Activated T-helper 17 cell treated with anti-CD3 and anti-CD28 coated beads, Interleukin-2, amount 50 U/mL, for 72 hours (primary cell): ENCODE results near the gene OGDHL. TPM values are rescaled to one million over a fixed set of nuclear protein-coding genes. Genes with fewer than 3 reads are reported as not detected.

Experiments used
- ATAC-seq: fragments of 150-1000 bp; cut with Tn5 transposase; replicated peaks from 2 replicates; pipeline ENCODE4 v1.10.0; 2021; ENCODE audit warnings: mild to moderate bottlenecking, moderate library complexity
- H3K27ac Mint-ChIP-seq: one replicate; pipeline ENCODE4 v1.8.0; 2022; ENCODE audit warnings: mixed read lengths
- H3K27me3 Mint-ChIP-seq: one replicate; pipeline ENCODE4 v1.8.0; 2022; ENCODE audit warnings: mixed read lengths
- H3K36me3 Mint-ChIP-seq: one replicate; pipeline ENCODE4 v1.8.0; 2022; ENCODE audit warnings: low read depth, mild to moderate bottlenecking, mixed read lengths
- H3K4me1 Mint-ChIP-seq: one replicate; pipeline ENCODE4 v1.8.0; 2022; ENCODE audit warnings: mixed read lengths
- H3K4me3 Mint-ChIP-seq: one replicate; pipeline ENCODE4 v1.8.0; 2022; ENCODE audit warnings: mild to moderate bottlenecking, mixed read lengths
- H3K9me3 Mint-ChIP-seq: one replicate; pipeline ENCODE4 v1.8.0; 2022; ENCODE audit warnings: mixed read lengths
- total RNA-seq, 2 donors: library from RNA; stranded (reverse); gene quantifications; one replicate each; pipeline ENCODE4 v1.2.3, GENCODE V29; 2022

Gene OGDHL
- total RNA-seq, 2 donors from 2014 or later: 0.21 to 1.6 TPM

GRCh38 chr10:49700997-49701396 is 61.1 kb downstream of the OGDHL start:
- peaks cover 17% of the 10 kb centered on the region for H3K27me3 Mint-ChIP-seq

GRCh38 chr10:49700211-49700610 is 61.9 kb downstream of the OGDHL start:
- Mint-ChIP-seq H3K9me3 (no peaks in the 10 kb centered on the region), H3K4me3 (no peak overlapping the region), H3K27me3 (peaks cover 17% of the 10 kb centered on the region), H3K27ac (no peak overlapping the region), H3K4me1 (no peaks in the 10 kb centered on the region), H3K36me3 (no peaks in the 10 kb centered on the region)
- no peak for ATAC-seq

More at GRCh38 chr10:49700997-49701396, 61.1 kb downstream of the OGDHL start:
- H3K4me3 Mint-ChIP-seq: no peak overlapping the region
- no peak overlapping the region for H3K27ac Mint-ChIP-seq
- no peaks in the 10 kb centered on the region for H3K36me3 Mint-ChIP-seq
- no peak for ATAC-seq
- H3K9me3 Mint-ChIP-seq: no peaks in the 10 kb centered on the region
- no peaks in the 10 kb centered on the region for H3K4me1 Mint-ChIP-seq

- Mint-ChIP-seq H3K36me3 (no peaks in the 10 kb centered on the region), H3K27me3 (peaks cover 17% of the 10 kb centered on the region), H3K9me3 (no peaks in the 10 kb centered on the region), H3K4me3 (no peak overlapping the region), H3K27ac (no peak overlapping the region), H3K4me1 (no peaks in the 10 kb centered on the region)
- ATAC-seq: no peak
Observed at GRCh38 chr10:49698679-49699078, 63.4 kb downstream of the OGDHL start.

GRCh38 chr10:49696311-49696710 is 65.8 kb downstream of the OGDHL start:
- Mint-ChIP-seq H3K36me3 (no peaks in the 10 kb centered on the region), H3K9me3 (no peaks in the 10 kb centered on the region), H3K27ac (no peak overlapping the region), H3K4me3 (no peak overlapping the region), H3K4me1 (no peaks in the 10 kb centered on the region), H3K27me3 (peaks cover 16% of the 10 kb centered on the region)
- no peak for ATAC-seq

- peaks cover 31% of the 10 kb centered on the region for H3K27me3 Mint-ChIP-seq
- no peak for ATAC-seq
- no peaks in the 10 kb centered on the region for H3K4me1 Mint-ChIP-seq
- no peaks in the 10 kb centered on the region for H3K36me3 Mint-ChIP-seq
- H3K9me3 Mint-ChIP-seq: no peaks in the 10 kb centered on the region
- no peak overlapping the region for H3K27ac Mint-ChIP-seq
- H3K4me3 Mint-ChIP-seq: no peak overlapping the region
Observed at GRCh38 chr10:49694466-49694865, 67.7 kb downstream of the OGDHL start.

- Mint-ChIP-seq H3K4me3 (no peak overlapping the region), H3K27ac (no peak overlapping the region), H3K27me3 (peaks cover 49% of the 10 kb centered on the region), H3K4me1 (no peaks in the 10 kb centered on the region), H3K36me3 (no peaks in the 10 kb centered on the region), H3K9me3 (no peaks in the 10 kb centered on the region)
- ATAC-seq: no peak
Observed at GRCh38 chr10:49691588-49691987, 70.5 kb downstream of the OGDHL start.

GRCh38 chr10:49690698-49691356 is 71.3 kb downstream of the OGDHL start:
- no peak for ATAC-seq
- H3K27ac Mint-ChIP-seq: no peak overlapping the region
- H3K4me1 Mint-ChIP-seq: no peaks in the 10 kb centered on the region
- no peaks in the 10 kb centered on the region for H3K9me3 Mint-ChIP-seq
- H3K36me3 Mint-ChIP-seq: no peaks in the 10 kb centered on the region
- peaks cover 49% of the 10 kb centered on the region for H3K27me3 Mint-ChIP-seq
- no peak overlapping the region for H3K4me3 Mint-ChIP-seq

GRCh38 chr10:49689882-49690510 is 72.1 kb downstream of the OGDHL start:
- H3K9me3 Mint-ChIP-seq: no peaks in the 10 kb centered on the region
- no peak for ATAC-seq
- H3K27ac Mint-ChIP-seq: no peak overlapping the region
- no peaks in the 10 kb centered on the region for H3K4me1 Mint-ChIP-seq
- H3K36me3 Mint-ChIP-seq: no peaks in the 10 kb centered on the region
- no peak overlapping the region for H3K4me3 Mint-ChIP-seq
- H3K27me3 Mint-ChIP-seq: peaks cover 54% of the 10 kb centered on the region

GRCh38 chr10:49688920-49689319 is 73.2 kb downstream of the OGDHL start:
- H3K36me3 Mint-ChIP-seq: no peaks in the 10 kb centered on the region
- H3K4me1 Mint-ChIP-seq: no peaks in the 10 kb centered on the region
- no peaks in the 10 kb centered on the region for H3K9me3 Mint-ChIP-seq
- ATAC-seq: no peak
- H3K27ac Mint-ChIP-seq: no peak overlapping the region
- H3K27me3 Mint-ChIP-seq: peaks cover 61% of the 10 kb centered on the region
- H3K4me3 Mint-ChIP-seq: no peak overlapping the region

GRCh38 chr10:49688261-49688846 is 73.8 kb downstream of the OGDHL start:
- no peak for ATAC-seq
- Mint-ChIP-seq H3K27ac (no peak overlapping the region), H3K36me3 (no peaks in the 10 kb centered on the region), H3K4me1 (no peaks in the 10 kb centered on the region), H3K27me3 (peaks cover 61% of the 10 kb centered on the region), H3K4me3 (no peak overlapping the region), H3K9me3 (no peaks in the 10 kb centered on the region)

GRCh38 chr10:49686651-49687050 is 75.5 kb downstream of the OGDHL start:
- ATAC-seq: no peak
- no peaks in the 10 kb centered on the region for H3K4me1 Mint-ChIP-seq
- peaks cover 3% of the 10 kb centered on the region for H3K9me3 Mint-ChIP-seq
- no peak overlapping the region for H3K27ac Mint-ChIP-seq
- H3K27me3 Mint-ChIP-seq: peaks cover 59% of the 10 kb centered on the region
- no peaks in the 10 kb centered on the region for H3K36me3 Mint-ChIP-seq
- H3K4me3 Mint-ChIP-seq: no peak overlapping the region

Other genes starting within 250 kb of the OGDHL start
- 10 to 100 TPM; 26.6 to 57.1 TPM for gene ERCC6, start 223.2 kb downstream of the OGDHL start, total RNA-seq
- not detected for gene SLC18A3, start 152.0 kb downstream of the OGDHL start, total RNA-seq
- not detected for gene CHAT, start 148.3 kb downstream of the OGDHL start, total RNA-seq
- not detected for gene C10orf53, start 82.7 kb downstream of the OGDHL start, total RNA-seq
- gene PARG, start 179.7 kb upstream of the OGDHL start, total RNA-seq: 10 to 100 TPM; 22.9 to 28.2 TPM
- 10 to 100 TPM; 11.5 to 22.1 TPM for gene TIMM23B, start 179.7 kb upstream of the OGDHL start, total RNA-seq
- 10 to 100 TPM; 10.5 to 16.4 TPM for gene AGAP6, start 226.1 kb upstream of the OGDHL start, total RNA-seq